Daoy (cell line): ENCODE data around the gene RIMS4. TPM values are rescaled to one million over a fixed set of nuclear protein-coding genes. Genes with fewer than 3 reads are reported as not detected.

Experiments
- DNase-seq: peaks from one replicate; pipeline ENCODE4 v3.0.0-alpha.2; 2015; ENCODE audit warnings: low read depth
- total RNA-seq: library from RNA; depleted of rRNA; stranded (reverse); fragments of >200 nt; shearing (Covaris generic); gene quantifications from 2 replicates; pipeline ENCODE4 v1.2.3, GENCODE V29; 2014; rRNA removed

The RIMS4 gene
- total RNA-seq, 1 experiment from 2014 or later: 2.0 TPM

- DNase-seq: no peak
Measured at GRCh38 chr20:44701858-44702256, 108.5 kb downstream of the RIMS4 start.

Other genes starting within 250 kb of the RIMS4 start
- 51.8 and 54.6 TPM in 2 replicates for gene PKIG, start 228.0 kb downstream of the RIMS4 start, total RNA-seq
- gene ADA, start 158.8 kb downstream of the RIMS4 start, total RNA-seq: 4.7 and 6.3 TPM in 2 replicates
- gene CCN5, start 95.2 kb downstream of the RIMS4 start, total RNA-seq: not detected in 2 replicates
- 1.3 TPM in 1 of 2 replicates, not detected in the other for gene KCNK15, start 64.7 kb downstream of the RIMS4 start, total RNA-seq
- 58.3 and 62.8 TPM in 2 replicates for gene YWHAB, start 75.2 kb upstream of the RIMS4 start, total RNA-seq
- 1.2 and 2.9 TPM in 2 replicates for gene PABPC1L, start 99.5 kb upstream of the RIMS4 start, total RNA-seq
- 77.5 and 87.9 TPM in 2 replicates for gene TOMM34, start 149.9 kb upstream of the RIMS4 start, total RNA-seq
- gene STK4, start 156.0 kb upstream of the RIMS4 start, total RNA-seq: 20.8 and 25.0 TPM in 2 replicates